ENCODE results near the gene TVP23C.
"Not testable (repeated sequence)": the region's sequence is repeated elsewhere in the genome, so short reads cannot be mapped to it uniquely, and the experiment has no call there.

TVP23C gene

DNA sequence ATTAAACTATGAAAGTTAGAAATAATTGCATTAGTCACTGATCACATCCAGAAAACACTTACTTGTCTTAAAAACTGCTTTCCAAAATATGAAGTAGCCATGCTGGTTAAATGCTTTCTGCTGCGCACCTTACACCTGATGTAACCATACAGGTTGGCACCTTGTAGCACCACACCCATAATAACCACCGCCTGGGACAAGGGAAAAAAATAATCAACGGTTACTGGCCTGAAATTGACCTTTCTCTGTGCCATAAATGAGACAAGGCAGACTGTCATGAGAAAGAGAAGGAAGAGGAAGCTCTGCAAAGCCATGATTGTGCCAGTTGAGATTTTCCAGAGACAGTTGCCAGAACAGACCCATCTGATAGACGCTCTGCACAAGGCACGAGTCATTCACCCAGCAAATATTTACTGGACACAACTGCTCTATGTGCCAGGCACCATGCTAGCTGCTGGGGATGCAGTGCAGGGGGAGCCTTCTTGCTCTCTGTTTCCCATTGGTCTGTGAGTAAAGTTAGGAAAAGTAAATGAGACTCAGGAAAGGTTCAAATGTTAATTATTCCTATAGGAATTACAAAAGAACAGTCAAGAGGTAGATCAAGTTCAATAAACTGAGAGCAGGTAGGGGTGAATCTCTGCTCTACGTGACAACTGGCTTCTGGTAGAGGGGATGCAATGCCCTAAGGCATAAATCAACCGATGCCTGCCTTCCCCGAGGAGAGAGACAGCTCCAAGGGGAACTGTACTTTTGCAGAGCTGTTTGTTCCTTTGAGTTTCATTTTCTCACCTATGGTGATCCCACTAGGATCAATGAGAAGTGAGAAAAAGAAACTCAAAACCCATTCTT, 22.7 kb downstream of the TVP23C start:
- not testable (repeated sequence) for DNase-seq (ENCODE audit: low read depth); H3K4me3 ChIP-seq (ENCODE audit: control insufficient read depth, low read depth, low read length)

GRCh38 chr17:15533122-15533521, 30.2 kb downstream of the TVP23C start:
- not testable (repeated sequence) for DNase-seq (ENCODE audit: low read depth); H3K4me3 ChIP-seq (ENCODE audit: control insufficient read depth, low read depth, low read length)

DNA sequence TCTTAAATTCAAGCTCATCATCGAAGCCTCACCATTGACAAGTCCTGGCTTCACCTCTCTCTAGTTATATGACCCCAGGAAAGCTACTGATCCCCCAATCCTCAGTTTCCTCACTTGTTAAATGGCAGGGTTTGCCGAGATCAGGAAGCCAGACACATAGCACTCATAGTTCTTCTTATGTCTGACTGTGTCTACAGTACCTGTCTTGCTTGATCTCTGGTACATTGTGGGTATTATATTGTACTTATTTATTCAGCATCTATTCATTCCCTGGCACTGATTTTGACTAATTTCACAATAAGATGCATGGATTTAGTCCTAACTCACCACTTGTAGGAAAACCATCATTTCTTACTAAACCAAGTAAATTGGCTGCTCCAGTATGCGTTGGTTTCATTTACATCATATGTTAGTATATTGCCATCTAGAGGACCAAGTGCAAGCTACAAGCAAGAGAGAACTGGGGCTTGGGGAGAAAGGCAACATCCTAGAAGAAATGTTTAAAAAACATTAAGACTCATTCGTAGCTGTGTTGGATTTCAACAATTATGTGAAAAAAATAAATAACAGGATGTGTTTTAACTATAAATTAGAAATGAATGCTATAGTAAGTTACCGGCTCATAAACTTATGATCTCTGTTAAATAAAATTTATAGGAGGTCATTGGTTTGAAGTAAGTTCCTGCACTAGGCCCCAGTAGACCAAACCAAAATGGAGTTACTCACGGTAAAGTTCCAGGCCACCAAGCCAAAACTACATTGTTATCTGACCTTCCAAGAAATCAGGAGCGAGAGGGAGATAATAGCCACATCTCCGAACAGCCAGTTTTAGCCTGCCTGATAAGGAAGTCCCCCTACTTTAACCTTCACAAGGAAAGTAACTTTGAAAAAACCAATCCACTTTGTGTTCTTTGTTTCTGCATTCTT, 36.7 kb downstream of the TVP23C start:
- DNase-seq (ENCODE audit: low read depth): peak; percentile 78
- TF ChIP-seq, protein P1, sequence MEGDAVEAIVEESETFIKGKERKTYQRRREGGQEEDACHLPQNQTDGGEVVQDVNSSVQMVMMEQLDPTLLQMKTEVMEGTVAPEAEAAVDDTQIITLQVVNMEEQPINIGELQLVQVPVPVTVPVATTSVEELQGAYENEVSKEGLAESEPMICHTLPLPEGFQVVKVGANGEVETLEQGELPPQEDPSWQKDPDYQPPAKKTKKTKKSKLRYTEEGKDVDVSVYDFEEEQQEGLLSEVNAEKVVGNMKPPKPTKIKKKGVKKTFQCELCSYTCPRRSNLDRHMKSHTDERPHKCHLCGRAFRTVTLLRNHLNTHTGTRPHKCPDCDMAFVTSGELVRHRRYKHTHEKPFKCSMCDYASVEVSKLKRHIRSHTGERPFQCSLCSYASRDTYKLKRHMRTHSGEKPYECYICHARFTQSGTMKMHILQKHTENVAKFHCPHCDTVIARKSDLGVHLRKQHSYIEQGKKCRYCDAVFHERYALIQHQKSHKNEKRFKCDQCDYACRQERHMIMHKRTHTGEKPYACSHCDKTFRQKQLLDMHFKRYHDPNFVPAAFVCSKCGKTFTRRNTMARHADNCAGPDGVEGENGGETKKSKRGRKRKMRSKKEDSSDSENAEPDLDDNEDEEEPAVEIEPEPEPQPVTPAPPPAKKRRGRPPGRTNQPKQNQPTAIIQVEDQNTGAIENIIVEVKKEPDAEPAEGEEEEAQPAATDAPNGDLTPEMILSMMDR (IDR thresholded peaks at IDR 0.05; ENCODE audit: control insufficient read depth, insufficient read depth, low read depth, low read length, missing control alignments): peak; percentile 44
- not testable (repeated sequence) for H3K4me3 ChIP-seq (ENCODE audit: control insufficient read depth, low read depth, low read length)

DNA sequence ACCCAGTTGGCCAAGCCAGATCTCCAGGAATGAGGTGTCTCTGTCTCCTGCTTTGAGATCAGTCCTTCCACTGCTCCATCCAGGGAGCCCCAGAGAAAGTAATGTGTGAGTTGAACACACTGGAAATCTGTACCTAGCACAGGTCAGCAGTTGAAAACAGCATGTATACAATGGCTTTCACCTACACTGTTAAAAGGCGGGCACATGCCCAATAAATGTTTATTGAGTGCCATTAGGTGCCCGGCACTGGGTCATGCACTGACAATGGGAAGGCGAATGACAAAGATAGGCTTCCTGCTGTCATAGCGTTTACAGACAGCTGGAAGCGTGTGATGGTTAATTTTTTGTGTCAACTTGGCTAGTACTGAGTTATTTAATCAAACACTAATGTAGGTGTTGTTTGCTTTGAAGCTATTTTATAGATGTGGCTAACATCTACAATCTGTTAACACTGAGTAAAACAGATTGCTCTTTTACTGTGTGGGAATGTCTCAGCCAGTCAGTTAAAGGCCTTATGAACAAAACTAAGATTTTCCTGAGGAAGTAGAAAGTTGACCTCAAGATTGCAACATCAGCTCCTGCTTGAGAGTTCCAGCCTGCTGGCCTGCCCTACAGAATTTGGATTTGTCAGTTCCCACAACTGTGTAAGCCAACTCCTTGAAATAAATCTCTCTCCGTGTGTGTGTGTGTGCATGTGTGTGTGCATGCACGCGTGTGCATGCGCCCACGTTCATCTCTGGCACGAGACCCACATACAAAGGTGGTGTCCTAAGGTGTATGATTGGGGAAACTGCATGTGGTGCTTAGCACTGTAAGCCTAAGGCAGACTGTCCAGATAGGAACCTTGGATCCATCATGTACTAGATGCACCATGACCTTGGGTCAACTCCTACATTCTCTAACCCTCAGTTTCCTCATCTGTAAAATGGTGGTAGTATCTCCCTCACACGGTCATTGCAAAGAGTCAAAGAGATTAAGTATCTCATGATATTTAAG, 38.0 kb downstream of the TVP23C start:
- peak; percentile 57 for DNase-seq (ENCODE audit: low read depth)
- not testable (repeated sequence) for H3K4me3 ChIP-seq (ENCODE audit: control insufficient read depth, low read depth, low read length)

DNA sequence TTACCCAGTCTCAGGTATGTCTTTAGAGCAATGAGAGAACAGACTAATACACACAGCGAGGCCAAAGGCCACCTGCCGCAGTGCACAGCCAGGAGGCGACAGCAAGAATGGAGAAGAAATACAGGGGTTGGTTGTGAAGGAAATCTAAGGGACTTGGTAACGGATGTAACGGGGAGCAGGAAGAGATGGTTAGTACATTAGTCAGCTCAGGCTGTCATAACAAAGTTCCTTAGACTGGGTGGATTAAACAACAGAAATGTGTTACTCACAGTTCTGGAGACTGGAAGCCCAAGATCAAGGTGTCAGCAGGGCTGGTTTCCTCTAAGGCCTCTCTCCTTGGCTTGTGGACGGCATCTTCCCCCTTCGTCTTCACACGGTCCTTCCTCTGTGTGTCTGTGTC, 47.1 kb downstream of the TVP23C start:
- no peak overlapping the region for H3K4me3 ChIP-seq (ENCODE audit: control insufficient read depth, low read depth, low read length)
- DNase-seq (ENCODE audit: low read depth): no peak
- TF ChIP-seq, protein P1 (IDR thresholded peaks at IDR 0.05; ENCODE audit: control insufficient read depth, insufficient read depth, low read depth, low read length, missing control alignments): no peak

DNA sequence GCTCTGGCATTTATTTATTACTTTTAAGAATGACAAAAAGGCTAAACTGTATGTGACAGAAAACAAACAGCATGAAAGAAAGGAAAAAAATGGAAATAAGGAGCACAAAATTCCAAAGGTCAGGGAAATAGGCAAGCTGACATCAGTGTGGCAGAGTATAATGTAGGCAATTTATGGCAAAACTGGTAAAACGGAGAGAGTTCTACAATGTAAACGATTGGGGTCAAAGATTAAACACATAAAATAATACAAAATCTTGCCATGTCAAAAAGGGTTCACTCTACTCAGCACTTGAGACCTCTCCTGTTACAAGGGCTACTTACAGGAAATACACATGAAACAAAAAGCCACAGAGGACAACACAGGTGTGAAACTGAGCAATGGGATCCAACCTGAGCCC, 48.8 kb downstream of the TVP23C start:
- TF ChIP-seq, protein P1 (IDR thresholded peaks at IDR 0.05; ENCODE audit: control insufficient read depth, insufficient read depth, low read depth, low read length, missing control alignments): no peak
- H3K4me3 ChIP-seq (ENCODE audit: control insufficient read depth, low read depth, low read length): no peak overlapping the region

DNA sequence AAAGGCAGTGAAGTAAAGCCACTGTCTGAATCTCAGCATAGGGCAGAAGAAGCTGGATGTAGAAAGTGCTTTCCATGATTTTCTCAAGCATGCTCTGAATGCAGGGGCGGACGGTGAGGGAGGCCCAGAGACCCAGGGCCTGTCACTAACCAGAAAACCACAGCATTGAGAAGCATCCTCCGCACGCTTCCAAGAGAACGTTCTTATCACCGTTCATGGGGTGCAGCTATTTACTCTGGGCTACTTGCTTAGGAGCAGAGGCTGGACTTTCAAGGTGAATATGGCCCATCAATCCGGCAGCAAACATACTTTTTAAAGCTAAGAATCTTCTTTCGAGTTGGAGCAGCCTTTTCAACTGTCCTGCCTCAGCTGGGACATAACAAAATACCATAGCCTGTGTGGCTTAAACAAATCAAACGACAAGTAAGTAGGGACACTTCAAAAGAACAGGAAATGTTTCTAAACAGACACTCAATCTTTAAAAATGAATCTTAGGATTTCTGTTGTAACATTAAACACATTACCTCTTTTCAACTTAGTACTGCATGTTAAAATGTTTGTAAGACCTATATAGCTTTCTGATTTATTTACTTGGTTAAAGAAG, 49.3 kb downstream of the TVP23C start:
- no peak overlapping the region for H3K4me3 ChIP-seq (ENCODE audit: control insufficient read depth, low read depth, low read length)
- TF ChIP-seq, protein P1 (IDR thresholded peaks at IDR 0.05; ENCODE audit: control insufficient read depth, insufficient read depth, low read depth, low read length, missing control alignments): no peak
- no peak for DNase-seq (ENCODE audit: low read depth)

More for the DNA sequence above, 48.8 kb downstream of the TVP23C start:
- DNase-seq (ENCODE audit: low read depth): no peak

Data from AG09309 (cell line).